SK-N-SH (cell line): ENCODE results near the gene DHDDS. TPM values are rescaled to one million over a fixed set of nuclear protein-coding genes. Genes with fewer than 3 reads are reported as not detected.

Experiments
- CTCF ChIA-PET: fragments of 300-600, 350-600 bp; formaldehyde crosslinking; extraction: SDS; loops from one replicate; lab custom pipeline; 2021; lab: Yijun Ruan, JAX
- POLR2A ChIA-PET: fragments of 350-600 bp; sonication (Branson Sonifier 250); formaldehyde crosslinking; extraction: SDS; loops from one replicate; lab custom pipeline; 2020; ENCODE audit warnings: antibody characterized with exemption, inconsistent platforms; lab: Yijun Ruan, JAX
- DNase-seq: peaks from one replicate; pipeline ENCODE4 v3.0.0; 2012
- H2AFZ ChIP-seq: fragments of 200-600 bp; sonication (generic); 2 replicates; pipeline ENCODE4 v1.8.1; 2016; ENCODE audit warnings: antibody characterized with exemption, mild to moderate bottlenecking, low read depth
- H3F3A ChIP-seq: fragments of 200-600 bp; sonication (generic); replicated peaks from 2 replicates; pipeline ENCODE3; 2016; ENCODE audit warnings: antibody characterized with exemption, mild to moderate bottlenecking; ENCODE audit not compliant: insufficient read depth
- H3K27ac ChIP-seq, 2 experiments: fragments of 200-500 bp in 1 of 2; fragments of 200-600 bp in 1 of 2; sonication (Bioruptor generic) in 1 of 2; sonication (generic), shearing (Covaris generic) in 1 of 2; 2 replicates each; pipeline versions ENCODE4 v1.5.1 to v1.6.1; 2014 to 2016; ENCODE audit warnings: low read depth in 2 of 2, inconsistent platforms in 1 of 2, low read length in 1 of 2, mild to moderate bottlenecking in 1 of 2, mixed read lengths in 1 of 2
- H3K27me3 ChIP-seq: fragments of 200-600 bp; sonication (generic), shearing (Covaris generic); 2 replicates; pipeline ENCODE4 v1.6.1; 2016; ENCODE audit warnings: mixed run types; ENCODE audit not compliant: insufficient read depth
- H3K36me3 ChIP-seq, 2 experiments: fragments of 200-500 bp in 1 of 2; fragments of 200-600 bp in 1 of 2; sonication (Bioruptor generic) in 1 of 2; sonication (generic) in 1 of 2; replicated peaks in 1 of 2; 2 replicates each; pipeline versions ENCODE3 to v1.5.1; 2014 to 2016; ENCODE audit warnings: low read length in 1 of 2, mild to moderate bottlenecking in 1 of 2; ENCODE audit not compliant: insufficient read depth in 2 of 2, control insufficient read depth in 1 of 2
- H3K4me1 ChIP-seq, 2 experiments: fragments of 200-500 bp in 1 of 2; fragments of 200-600 bp in 1 of 2; sonication (Bioruptor generic) in 1 of 2; sonication (generic), shearing (Covaris generic) in 1 of 2; 2 replicates each; pipeline versions ENCODE4 v1.5.1 to v1.6.1; 2014 to 2016; ENCODE audit warnings: low read depth in 1 of 2, low read length in 1 of 2, mixed run types in 1 of 2; ENCODE audit not compliant: insufficient read depth in 2 of 2, control insufficient read depth in 1 of 2
- H3K4me2 ChIP-seq: fragments of 200-600 bp; sonication (generic), shearing (Covaris generic); 2 replicates; pipeline ENCODE4 v1.6.1; 2017; ENCODE audit warnings: mixed run types
- H3K4me3 ChIP-seq, 2 experiments: fragments of 200-500 bp in 1 of 2; fragments of 200-600 bp in 1 of 2; sonication (Bioruptor generic) in 1 of 2; sonication (generic), shearing (Covaris generic) in 1 of 2; 2 replicates each; pipeline versions ENCODE4 v1.5.1 to v1.8.1; 2014 to 2016; ENCODE audit warnings: low read depth in 2 of 2, inconsistent platforms in 1 of 2, low read length in 1 of 2, mild to moderate bottlenecking in 1 of 2, mixed read lengths in 1 of 2, moderate library complexity in 1 of 2
- H3K79me2 ChIP-seq: fragments of 200-600 bp; sonication (generic); 2 replicates; pipeline ENCODE4 v1.8.1; 2017; ENCODE audit warnings: mild to moderate bottlenecking; ENCODE audit not compliant: insufficient read depth
- H3K9ac ChIP-seq: fragments of 200-600 bp; sonication (generic); 2 replicates; pipeline ENCODE4 v1.6.1; 2017; ENCODE audit warnings: mixed run types
- H3K9me2 ChIP-seq: fragments of 200-600 bp; sonication (generic); 2 replicates; pipeline ENCODE4 v1.6.1; 2017; ENCODE audit warnings: mixed run types
- H3K9me3 ChIP-seq: fragments of 200-600 bp; sonication (generic); 2 replicates; pipeline ENCODE4 v1.6.1; 2017; ENCODE audit warnings: mixed run types, mild to moderate bottlenecking, moderate library complexity
- H4K20me1 ChIP-seq: fragments of 200-600 bp; sonication (generic); 2 replicates; pipeline ENCODE4 v1.6.1; 2017; ENCODE audit warnings: mild to moderate bottlenecking, mixed run types; ENCODE audit not compliant: insufficient read depth
- FOSL2 ChIP-seq: IDR thresholded peaks from 2 replicates; pipeline ENCODE4 v1.4.0; 2012; ENCODE audit warnings: low read depth, mild to moderate bottlenecking, moderate library complexity, borderline replicate concordance
- FOXJ3 ChIP-seq: sonication (generic); formaldehyde crosslinking; IDR thresholded peaks from 2 replicates; pipeline ENCODE4 v1.5.1; 2020; ENCODE audit warnings: mild to moderate bottlenecking, missing genetic modification reagents
- FOXM1 ChIP-seq: IDR thresholded peaks from 2 replicates; pipeline ENCODE4 v1.4.0; 2012; ENCODE audit warnings: low read depth, mild to moderate bottlenecking
- JUND ChIP-seq: IDR thresholded peaks from 2 replicates; pipeline ENCODE4 v1.4.0; 2012
- MXI1 ChIP-seq: IDR thresholded peaks from 2 replicates; pipeline ENCODE4 v1.6.1; 2012; ENCODE audit warnings: mild to moderate bottlenecking, low read depth, low read length, improper control_type of control experiment
- NRF1 ChIP-seq: IDR thresholded peaks from 2 replicates; pipeline ENCODE4 v1.6.1; 2012; ENCODE audit warnings: low read depth, mild to moderate bottlenecking, low read length
- RCOR1 ChIP-seq: fragments of 150-350 bp; IDR thresholded peaks from 2 replicates; pipeline ENCODE4 v1.6.1; 2017; ENCODE audit warnings: antibody characterized with exemption, low read length
- RXRA ChIP-seq: IDR thresholded peaks from 2 replicates; pipeline ENCODE4 v1.4.0; 2012; ENCODE audit warnings: low read depth, mild to moderate bottlenecking, borderline replicate concordance
- TAF1 ChIP-seq: IDR thresholded peaks from 2 replicates; pipeline ENCODE4 v1.6.1; 2012; ENCODE audit warnings: low read depth, mild to moderate bottlenecking, low read length, moderate library complexity, borderline replicate concordance
- TEAD4 ChIP-seq: IDR thresholded peaks from 2 replicates; pipeline ENCODE4 v1.4.0; 2012; ENCODE audit warnings: mild to moderate bottlenecking, borderline replicate concordance; ENCODE audit not compliant: insufficient read depth
- USF2 ChIP-seq: fragments of 150-350 bp; IDR thresholded peaks from 2 replicates; pipeline ENCODE4 v1.6.1; 2017; ENCODE audit warnings: antibody characterized with exemption, low read length, low read depth, borderline replicate concordance
- WGBS: methylation state at CpG from one replicate; pipeline ENCODE4 v1.1.6; 2017; ENCODE audit warnings: low lambda C conversion rate; 5-methylcytosine and 5-hydroxymethylcytosine counted together
- polyA plus RNA-seq, 3 experiments: library from polyadenylated mRNA; depleted of rRNA; stranded (reverse); fragments of >200 nt; gene quantifications; 2 replicates each; pipeline ENCODE4 v1.2.3, GENCODE V29; 2012

The DHDDS gene
- polyA plus RNA-seq, 1 of the 3 experiments (the other 2 are of a cell fraction): 25.0 TPM

GRCh38 chr1:26401891-26402290 is 30.2 kb upstream of the DHDDS start:
- WGBS: 71% methylated on average over 3 of the region's 3 CpGs
- H3K4me1 ChIP-seq: no peaks in the 10 kb centered on the region
- no peaks in the 10 kb centered on the region for H3K27me3 ChIP-seq
- no peaks in the 10 kb centered on the region for H4K20me1 ChIP-seq
- no peak overlapping the region for H3K4me2 ChIP-seq
- H3K79me2 ChIP-seq: no peaks in the 10 kb centered on the region
- no peaks in the 10 kb centered on the region for H3K36me3 ChIP-seq
- no peak overlapping the region for H3K9ac ChIP-seq
- no peak for TF ChIP-seq MXI1
- ChIA-PET CTCF (interaction anchor here (1.0 kb wide), 2 partner anchors 15 to 37 kb away, joined by 3 to 4 read pairs; no protein-coding TSS in a partner anchor), POLR2A (no interaction called here)
- H3K27ac ChIP-seq: no peak overlapping the region
- no peak overlapping the region for H3K4me3 ChIP-seq
- no peak overlapping the region for H2AFZ ChIP-seq
- H3F3A ChIP-seq: peaks cover 7% of the 10 kb centered on the region
- no peaks in the 10 kb centered on the region for H3K9me2 ChIP-seq
- no peak for DNase-seq
- no peaks in the 10 kb centered on the region for H3K9me3 ChIP-seq

GRCh38 chr1:26403656-26404055 is 28.5 kb upstream of the DHDDS start:
- Histone ChIP-seq H3K4me3 (no peak overlapping the region), H3K9me3 (no peaks in the 10 kb centered on the region)
- POLR2A ChIA-PET: no interaction called here
- no peak for TF ChIP-seq RXRA
- no peak for TF ChIP-seq FOXM1
- TF ChIP-seq FOXJ3 (CRISPR knock-in tag): no peak
- no peak for TF ChIP-seq NRF1
- TF ChIP-seq TAF1: no peak
- no peak for TF ChIP-seq TEAD4
- TF ChIP-seq RCOR1: no peak
- no peak for TF ChIP-seq USF2
- no peak for TF ChIP-seq JUND
- TF ChIP-seq, all 33 proteins: peak for 0
- Histone ChIP-seq H3K4me2 (no peak overlapping the region), H3F3A (peaks cover 7% of the 10 kb centered on the region), H3K4me1 (no peaks in the 10 kb centered on the region), H3K36me3 (no peaks in the 10 kb centered on the region), H2AFZ (no peak overlapping the region), H4K20me1 (no peaks in the 10 kb centered on the region), H3K27me3 (no peaks in the 10 kb centered on the region), H3K27ac (no peak overlapping the region), H3K79me2 (no peaks in the 10 kb centered on the region), H3K9me2 (no peaks in the 10 kb centered on the region), H3K9ac (no peak overlapping the region)
- CTCF ChIA-PET: no interaction called here
- DNase-seq: no peak
- WGBS: 32% methylated on average over 3 of the region's 4 CpGs

- no peaks in the 10 kb centered on the region for H4K20me1 ChIP-seq
- POLR2A ChIA-PET: interaction anchor here (1.1 kb wide), 1 partner anchor 16 kb away, joined by 3 read pairs; no protein-coding TSS in a partner anchor
- no peaks in the 10 kb centered on the region for H3K9me3 ChIP-seq
- H3K36me3 ChIP-seq: no peaks in the 10 kb centered on the region
- DNase-seq: no peak
- peak overlapping the region in 1 of 2 experiments; percentile 23; a peak in 1 of 4 replicates for H3K4me3 ChIP-seq
- H3K9me2 ChIP-seq: no peaks in the 10 kb centered on the region
- peaks cover 0 to 4% of the 10 kb centered on the region in 2 experiments; a peak in 1 of 4 replicates for H3K4me1 ChIP-seq
- no peaks in the 10 kb centered on the region for H3K27me3 ChIP-seq
- CTCF ChIA-PET: interaction anchor here (0.6 to 3.6 kb wide), 5 partner anchors 10 to 2000 kb away, joined by 3 to 34 read pairs (median 9); no protein-coding TSS in a partner anchor
- TF ChIP-seq FOSL2: 0 out of 2 replicates have a peak, but pooled peaks have one; percentile 12
- no peak for TF ChIP-seq JUND
- H3K79me2 ChIP-seq: no peaks in the 10 kb centered on the region
- peak overlapping the region; percentile 63; the same call in 1 of the 2 replicates for H3K4me2 ChIP-seq
- peak overlapping the region in 1 of 2 experiments; percentile 49; a peak in 2 of 4 replicates for H3K27ac ChIP-seq
- H3F3A ChIP-seq: peaks cover 7% of the 10 kb centered on the region
- 65% methylated on average over 2 of the region's 2 CpGs for WGBS
- H2AFZ ChIP-seq: no peak overlapping the region
- no peak overlapping the region for H3K9ac ChIP-seq
Measured at GRCh38 chr1:26404641-26405040, 27.5 kb upstream of the DHDDS start.
